Neural cell (in vitro differentiated cells): ENCODE data around the gene PLEKHS1.

ENCODE experiments used
- EP300 ChIP-seq: fragments of 450-650 bp; conservative IDR thresholded peaks from 2 replicates; pipeline ENCODE4 v1.6.1; 2014; ENCODE audit warnings: antibody characterized with exemption, mild to moderate bottlenecking, moderate library complexity; ENCODE audit not compliant: poor library complexity, severe bottlenecking
- EZH2 ChIP-seq: fragments of 200-600, 300-800 bp; shearing (Covaris generic), sonication (generic); IDR thresholded peaks from 2 replicates; pipeline ENCODE4 v1.6.1; 2014; ENCODE audit warnings: antibody characterized with exemption, low read length, borderline replicate concordance, mild to moderate bottlenecking; ENCODE audit not compliant: insufficient read depth, poor library complexity, severe bottlenecking
- MXI1 ChIP-seq: fragments of 450-650 bp; conservative IDR thresholded peaks from 2 replicates; pipeline ENCODE4 v1.6.1; 2014; ENCODE audit warnings: antibody characterized with exemption, mild to moderate bottlenecking; ENCODE audit not compliant: poor library complexity, severe bottlenecking
- POLR2AphosphoS5 ChIP-seq: IDR thresholded peaks from 2 replicates; pipeline ENCODE4 v1.6.1; 2012
- RAD21 ChIP-seq: fragments of 450-650 bp; conservative IDR thresholded peaks from 2 replicates; pipeline ENCODE4 v1.6.1; 2014; ENCODE audit warnings: antibody characterized with exemption, mild to moderate bottlenecking, moderate library complexity
- REST ChIP-seq: IDR thresholded peaks from 2 replicates; pipeline ENCODE4 v1.6.1; 2012; ENCODE audit warnings: borderline replicate concordance
- SMC3 ChIP-seq: fragments of 450-650 bp; conservative IDR thresholded peaks from 2 replicates; pipeline ENCODE4 v1.6.1; 2014; ENCODE audit warnings: antibody characterized with exemption, mild to moderate bottlenecking, moderate library complexity; ENCODE audit not compliant: poor library complexity
- TF ChIP-seq, protein P1 (sequence below): fragments of 450-650 bp; IDR thresholded peaks from 2 replicates; pipeline ENCODE4 v1.5.1; 2014; ENCODE audit warnings: antibody characterized with exemption, mild to moderate bottlenecking, moderate library complexity; ENCODE audit not compliant: poor library complexity, severe bottlenecking

DNA sequence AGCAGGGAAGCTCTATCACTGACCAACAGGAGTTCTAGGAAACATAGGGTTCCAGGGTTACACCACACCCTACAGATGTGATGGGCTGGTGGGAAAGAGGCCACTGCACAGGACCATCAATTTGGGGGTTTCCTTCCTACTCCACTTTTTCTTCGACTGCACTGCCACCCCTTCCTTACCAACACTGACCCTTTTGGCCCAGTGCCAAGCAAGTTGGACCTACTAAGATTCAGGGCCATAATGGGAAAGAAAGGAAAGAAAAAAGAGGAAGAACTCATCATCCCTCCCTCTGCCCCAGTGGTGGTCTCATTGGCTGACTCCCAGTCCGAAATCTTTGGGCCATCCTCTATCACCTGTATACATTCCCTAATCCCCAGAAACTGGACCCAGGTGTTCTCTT is 6.1 kb upstream of the PLEKHS1 start:
- TF ChIP-seq SMC3, result no peak
- TF ChIP-seq, protein P1, sequence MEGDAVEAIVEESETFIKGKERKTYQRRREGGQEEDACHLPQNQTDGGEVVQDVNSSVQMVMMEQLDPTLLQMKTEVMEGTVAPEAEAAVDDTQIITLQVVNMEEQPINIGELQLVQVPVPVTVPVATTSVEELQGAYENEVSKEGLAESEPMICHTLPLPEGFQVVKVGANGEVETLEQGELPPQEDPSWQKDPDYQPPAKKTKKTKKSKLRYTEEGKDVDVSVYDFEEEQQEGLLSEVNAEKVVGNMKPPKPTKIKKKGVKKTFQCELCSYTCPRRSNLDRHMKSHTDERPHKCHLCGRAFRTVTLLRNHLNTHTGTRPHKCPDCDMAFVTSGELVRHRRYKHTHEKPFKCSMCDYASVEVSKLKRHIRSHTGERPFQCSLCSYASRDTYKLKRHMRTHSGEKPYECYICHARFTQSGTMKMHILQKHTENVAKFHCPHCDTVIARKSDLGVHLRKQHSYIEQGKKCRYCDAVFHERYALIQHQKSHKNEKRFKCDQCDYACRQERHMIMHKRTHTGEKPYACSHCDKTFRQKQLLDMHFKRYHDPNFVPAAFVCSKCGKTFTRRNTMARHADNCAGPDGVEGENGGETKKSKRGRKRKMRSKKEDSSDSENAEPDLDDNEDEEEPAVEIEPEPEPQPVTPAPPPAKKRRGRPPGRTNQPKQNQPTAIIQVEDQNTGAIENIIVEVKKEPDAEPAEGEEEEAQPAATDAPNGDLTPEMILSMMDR, result no peak
- no peak for TF ChIP-seq REST
- TF ChIP-seq EZH2, result no peak
- TF ChIP-seq POLR2AphosphoS5, result no peak
- no peak for TF ChIP-seq MXI1
- TF ChIP-seq EP300, result no peak
- TF ChIP-seq RAD21, result no peak
